C4-2B (cell line): ENCODE results near the gene PRPF40A.

Experiments used
- CTCF ChIP-seq: fragments of 450-650 bp; conservative IDR thresholded peaks from 2 replicates; pipeline ENCODE4 v1.5.1; 2017; ENCODE audit warnings: mild to moderate bottlenecking
- ZFX ChIP-seq: fragments of 450-650 bp; IDR thresholded peaks from 2 replicates; pipeline ENCODE4 v1.6.1; 2017

GRCh38 chr2:152624805-152625204 is 92.5 kb downstream of the PRPF40A start:
- TF ChIP-seq CTCF (no peak), ZFX (no peak)
